ACHN (cell line): ENCODE measurements around the gene R3HDM4.
A peak's percentile ranks its signal among the peaks of the same experiment; 100 is the strongest.

Experiments used
- DNase-seq: peaks from one replicate; pipeline ENCODE4 v3.0.0-alpha.2; 2015
- in situ Hi-C: cut with HindIII; loops from 2 replicates; pipeline ENCODE4 v1.10.0; 2017; ENCODE audit warnings: low sequenced_read_pairs, low pct_ligation_motif_present, low pct_unique_long_range_greater_than_20kb

Gene R3HDM4

GRCh38 chr19:919199-920050 is 6.4 kb upstream of the R3HDM4 start:
- no peak for DNase-seq
- in situ Hi-C loops = no loop called here

- in situ Hi-C loops = no loop called here
- no peak for DNase-seq
Observed at GRCh38 chr19:918481-919198, 5.6 kb upstream of the R3HDM4 start.

- in situ Hi-C loops = no loop called here
- DNase-seq = no peak
Observed at GRCh38 chr19:918152-918437, 5.1 kb upstream of the R3HDM4 start.

DNA sequence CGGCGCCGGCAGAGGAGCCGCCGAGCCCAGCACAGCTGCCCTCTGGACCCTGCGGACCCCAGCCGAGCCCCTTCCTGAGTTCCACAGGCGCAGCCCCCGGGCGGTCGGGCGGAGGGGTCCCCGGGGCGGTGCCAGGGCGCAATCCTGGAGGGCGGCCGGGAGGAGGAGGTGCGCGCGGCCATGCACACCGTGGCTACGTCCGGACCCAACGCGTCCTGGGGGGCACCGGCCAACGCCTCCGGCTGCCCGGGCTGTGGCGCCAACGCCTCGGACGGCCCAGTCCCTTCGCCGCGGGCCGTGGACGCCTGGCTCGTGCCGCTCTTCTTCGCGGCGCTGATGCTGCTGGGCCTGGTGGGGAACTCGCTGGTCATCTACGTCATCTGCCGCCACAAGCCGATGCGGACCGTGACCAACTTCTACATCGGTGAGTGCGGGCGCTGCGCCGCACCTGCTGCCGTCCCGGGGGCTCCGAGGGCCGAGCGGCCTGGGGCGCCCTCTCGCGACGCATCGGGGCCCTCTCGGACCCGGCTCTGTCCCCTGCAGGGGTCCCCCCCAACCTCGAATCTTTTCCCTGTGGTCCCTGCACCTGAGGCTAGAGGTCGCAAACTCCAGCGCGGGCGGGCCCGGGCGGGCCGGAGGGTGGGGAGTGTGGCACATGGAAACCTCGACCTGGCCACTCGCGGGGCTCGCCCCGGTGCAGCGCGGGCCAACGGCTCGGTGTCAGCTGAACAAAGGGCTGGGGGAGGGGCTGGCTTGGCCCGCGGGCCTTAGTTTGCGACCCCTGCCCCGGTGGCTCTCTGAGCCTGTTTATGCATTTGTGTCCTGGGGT is 4.5 kb upstream of the R3HDM4 start, which contains the start of gene KISS1R:
KISS1R (plus strand) TSS at position 11 of the 829 bp plus-strand sequence; CDS start at position 181, 170 bp downstream.
- in situ Hi-C loops = no loop called here
- peak; percentile 33 for DNase-seq

DNA sequence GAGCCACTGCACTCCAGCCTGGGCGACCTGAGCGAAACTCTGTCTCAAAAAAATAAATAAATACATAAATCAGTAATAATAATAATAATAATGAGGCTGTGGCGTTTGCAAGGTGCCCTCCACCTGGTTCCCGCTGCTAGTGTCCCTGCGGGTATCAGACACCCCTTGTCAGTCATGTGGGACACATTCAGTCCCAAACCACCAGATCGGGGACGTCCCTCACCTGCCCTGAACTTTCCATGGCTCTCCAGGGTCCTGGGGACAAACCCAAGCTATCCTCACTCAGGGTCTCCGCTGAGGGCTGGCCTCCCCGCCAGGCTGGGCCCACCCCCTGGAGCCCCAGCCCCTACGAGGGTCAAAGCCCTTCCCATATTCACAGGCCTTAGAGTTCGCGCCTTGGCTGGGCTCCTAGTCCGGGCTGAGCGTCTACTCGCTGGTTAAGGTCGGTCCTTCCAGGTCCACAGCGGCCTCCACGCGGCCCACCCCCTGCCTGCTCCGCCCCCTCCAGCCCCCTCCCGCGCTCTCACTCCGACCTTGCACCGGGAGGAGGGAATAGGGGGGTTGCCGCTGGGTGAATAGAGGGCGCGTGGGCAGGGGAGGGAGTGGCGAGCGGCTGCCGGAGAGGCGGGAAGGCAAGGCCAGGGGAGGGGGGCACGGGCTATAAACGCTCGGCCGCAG is 3.8 kb upstream of the R3HDM4 start:
- no peak for DNase-seq
- in situ Hi-C loops = no loop called here

- in situ Hi-C loops = no loop called here
- DNase-seq = no peak
Observed at GRCh38 chr19:912181-913079, 589 bp downstream of the R3HDM4 start.

- DNase-seq = no peak
- in situ Hi-C loops = no loop called here
Observed at GRCh38 chr19:911197-912033, 1.6 kb downstream of the R3HDM4 start.

DNA sequence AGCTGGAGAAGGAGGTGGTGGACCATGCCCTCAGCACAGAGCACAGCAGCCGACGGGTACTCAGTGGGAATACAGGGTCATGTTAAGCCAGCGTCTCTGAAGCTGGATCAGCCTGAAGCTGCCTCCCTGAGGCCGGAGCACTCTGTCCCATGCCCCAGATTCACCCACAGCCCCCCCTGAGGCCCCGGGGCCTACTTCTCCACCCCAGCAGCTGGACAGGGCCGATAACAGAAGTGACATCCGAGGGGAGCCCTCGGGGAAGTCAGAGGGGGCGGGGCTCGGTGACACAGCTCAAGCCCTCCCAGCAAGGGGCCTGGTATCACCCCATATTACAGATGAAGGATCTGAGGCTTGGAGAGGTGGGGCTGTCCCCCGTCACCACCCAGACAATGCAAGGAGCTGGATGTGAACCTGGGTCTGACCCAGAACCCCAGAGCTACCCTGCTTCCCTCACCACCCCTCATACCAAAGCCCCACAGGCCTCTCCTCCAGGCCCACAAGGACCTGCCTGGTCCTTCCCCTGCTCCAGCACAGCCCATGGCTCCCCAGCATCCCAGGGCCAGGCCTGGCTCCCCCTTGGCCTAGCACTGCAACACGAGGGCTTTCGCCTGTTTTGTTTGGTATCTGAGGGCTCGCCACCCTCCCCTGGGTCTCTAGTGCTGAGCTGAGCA is 5.7 kb downstream of the R3HDM4 start:
- in situ Hi-C loops = no loop called here
- no peak for DNase-seq

DNA sequence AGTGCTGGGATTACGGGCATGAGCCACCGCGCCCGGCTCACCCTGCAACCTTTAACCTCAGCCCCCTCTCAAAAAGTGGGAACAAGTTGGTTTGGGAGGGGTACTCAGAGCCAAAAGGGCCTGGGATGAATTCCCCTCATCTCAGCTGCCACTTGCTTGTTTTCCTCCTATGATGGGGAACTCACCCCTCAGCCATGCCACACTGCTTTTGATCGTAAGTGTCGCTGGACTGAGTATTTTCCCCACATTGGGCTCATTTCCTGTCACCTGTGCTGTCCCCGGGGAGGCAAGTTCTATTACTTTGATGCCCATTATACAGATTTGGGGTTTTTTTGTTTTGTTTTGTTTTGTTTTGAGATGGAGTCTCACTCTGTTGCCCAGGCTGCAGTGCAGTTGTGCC is 6.5 kb downstream of the R3HDM4 start:
- no peak for DNase-seq
- in situ Hi-C loops = no loop called here

GRCh38 chr19:904545-904944 is 8.5 kb downstream of the R3HDM4 start:
- no peak for DNase-seq
- in situ Hi-C loops = no loop called here

- in situ Hi-C loops = no loop called here
Observed at GRCh38 chr19:903266-903797, 9.7 kb downstream of the R3HDM4 start.

GRCh38 chr19:902446-903226 is 10.4 kb downstream of the R3HDM4 start:
- in situ Hi-C loops = no loop called here
- no peak for DNase-seq

More at GRCh38 chr19:903266-903797, 9.7 kb downstream of the R3HDM4 start:
- no peak for DNase-seq

GRCh38 chr19:902093-902370 is 11.0 kb downstream of the R3HDM4 start:
- in situ Hi-C loops = no loop called here

DNA sequence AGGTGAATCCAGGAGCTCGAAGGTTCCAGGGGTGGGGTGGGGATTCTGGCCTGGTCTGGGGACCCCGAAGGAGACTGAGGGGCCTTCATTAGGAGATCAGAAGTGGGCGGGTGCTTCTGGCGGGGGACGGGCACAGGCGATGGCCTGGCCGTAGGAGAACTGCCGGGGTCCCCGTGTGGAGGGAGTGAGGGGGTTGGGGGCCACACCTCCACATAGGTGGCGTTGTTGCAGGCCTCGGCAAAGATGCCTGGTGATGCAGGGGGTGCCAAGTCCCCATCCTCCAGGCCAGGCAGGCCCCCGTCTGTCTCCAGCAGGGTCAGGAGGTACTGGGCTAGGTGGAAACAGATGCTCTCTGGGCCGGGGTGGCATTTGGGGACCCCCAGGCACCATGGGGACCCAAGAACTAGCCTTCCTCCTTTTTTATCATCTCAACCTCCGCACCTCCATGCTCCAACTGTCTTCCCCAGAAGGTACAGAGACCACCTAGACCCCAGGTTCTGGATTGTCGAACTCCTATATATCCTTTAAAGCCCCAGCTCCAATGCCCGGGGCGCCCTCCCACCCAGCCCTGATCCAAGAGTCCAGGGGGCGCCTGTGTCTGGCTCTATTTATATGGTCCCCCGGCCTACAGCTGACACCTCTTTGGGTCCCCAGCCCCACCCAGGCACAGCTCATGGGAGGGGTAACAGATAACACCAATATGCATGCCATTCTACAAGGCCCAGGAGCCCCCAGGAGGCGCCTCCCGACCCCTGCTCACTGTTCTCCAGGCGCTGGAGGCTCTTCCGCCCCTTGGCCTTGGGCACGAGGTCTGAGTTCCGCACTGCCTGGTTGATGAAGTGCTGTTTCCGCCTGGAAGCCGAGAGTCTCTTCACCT is 11.6 kb downstream of the R3HDM4 start:
- DNase-seq = no peak
- in situ Hi-C loops = no loop called here

More at GRCh38 chr19:902093-902370, 11.0 kb downstream of the R3HDM4 start:
- DNase-seq = no peak
